IPS-18c (cell line): Measurements from ENCODE around the gene ZNF185.
A peak's percentile ranks its signal among the peaks of the same experiment; 100 is the strongest.
"Not testable (repeated sequence)": the region's sequence is repeated elsewhere in the genome, so short reads cannot be mapped to it uniquely, and the experiment has no call there.

ENCODE experiments used
- H3K4me3 ChIP-seq: 2 replicates; pipeline ENCODE4 v1.7.0; 2013; ENCODE audit warnings: low read depth, mild to moderate bottlenecking, low read length, moderate library complexity; ENCODE audit not compliant: insufficient read depth
- H3K9me3 ChIP-seq: one replicate; pipeline ENCODE4 v1.6.1; 2013; ENCODE audit warnings: mild to moderate bottlenecking, low read length, moderate library complexity; ENCODE audit not compliant: control insufficient read depth, insufficient read depth

Gene ZNF185

DNA sequence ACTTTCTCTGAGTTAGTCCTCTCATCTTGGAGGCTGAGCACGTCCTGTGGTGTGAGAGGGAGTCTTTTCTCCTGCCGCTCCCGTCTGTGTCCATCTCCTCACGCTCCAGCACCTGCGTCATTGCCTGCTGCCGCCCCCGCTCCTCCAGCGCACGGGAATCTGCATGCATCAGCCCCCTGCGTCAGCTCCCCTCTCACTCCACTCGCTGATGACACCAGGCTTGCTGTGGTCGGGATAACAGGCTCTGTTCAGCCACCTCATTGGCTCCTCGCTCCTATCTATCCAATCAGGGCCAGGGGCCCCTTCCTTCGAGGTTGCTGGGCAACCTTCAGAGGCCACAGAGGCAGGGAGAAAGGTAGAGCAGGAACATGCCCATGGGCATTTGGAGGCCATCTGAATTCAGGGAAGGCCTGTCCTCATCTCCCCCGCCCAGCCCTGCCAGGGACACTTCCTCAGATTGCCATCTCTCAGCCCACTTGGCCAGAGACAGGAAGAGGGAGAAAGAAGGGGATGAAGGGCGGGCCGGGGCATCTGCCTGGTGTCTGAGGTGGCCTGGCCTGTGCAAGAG, 9.3 kb downstream of the ZNF185 start:
- H3K9me3 ChIP-seq: peaks cover 13% of the 10 kb centered on the region
- peak overlapping the region; percentile 43 for H3K4me3 ChIP-seq

DNA sequence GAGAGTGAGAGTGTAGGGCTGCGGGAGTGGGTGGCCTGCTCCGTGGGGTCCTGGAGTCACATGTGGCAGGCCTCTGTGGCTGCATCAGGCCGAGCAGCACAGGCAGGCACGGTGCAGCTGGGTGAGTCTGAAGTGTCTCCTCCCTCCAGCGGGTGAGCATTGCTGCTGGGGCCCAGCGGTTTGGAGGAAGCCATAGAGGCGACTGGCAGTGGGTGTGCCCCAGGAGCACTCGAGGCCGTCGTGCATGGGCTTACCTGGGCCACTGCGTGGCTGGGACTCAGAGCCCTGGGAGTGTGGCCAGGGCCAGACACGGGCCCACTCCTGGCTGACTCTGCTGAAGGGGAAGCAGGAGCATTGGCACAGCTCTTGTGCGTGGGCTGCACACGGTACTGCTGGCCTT, 10.6 kb downstream of the ZNF185 start:
- peaks cover 17% of the 10 kb centered on the region for H3K9me3 ChIP-seq
- no peak overlapping the region for H3K4me3 ChIP-seq

DNA sequence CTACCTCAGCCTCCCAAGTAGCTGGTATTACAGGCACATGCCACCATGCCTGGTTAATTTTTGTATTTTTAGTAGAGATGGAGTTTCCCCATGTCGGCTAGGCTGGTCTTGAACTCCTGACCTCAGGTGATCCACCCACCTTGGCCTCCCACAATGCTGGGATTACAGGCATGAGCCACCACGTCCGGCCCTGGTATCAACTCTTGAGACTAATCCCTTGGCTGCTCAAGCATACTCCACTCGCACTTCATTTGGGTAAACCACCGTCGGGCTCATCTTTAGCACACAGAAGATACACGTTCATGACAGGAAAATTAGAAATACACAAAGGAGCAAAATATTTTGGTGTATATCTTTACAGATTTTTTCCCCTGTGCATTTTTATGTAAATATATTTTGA, 12.2 kb downstream of the ZNF185 start:
- H3K9me3 ChIP-seq: peaks cover 22% of the 10 kb centered on the region
- not testable (repeated sequence) for H3K4me3 ChIP-seq

DNA sequence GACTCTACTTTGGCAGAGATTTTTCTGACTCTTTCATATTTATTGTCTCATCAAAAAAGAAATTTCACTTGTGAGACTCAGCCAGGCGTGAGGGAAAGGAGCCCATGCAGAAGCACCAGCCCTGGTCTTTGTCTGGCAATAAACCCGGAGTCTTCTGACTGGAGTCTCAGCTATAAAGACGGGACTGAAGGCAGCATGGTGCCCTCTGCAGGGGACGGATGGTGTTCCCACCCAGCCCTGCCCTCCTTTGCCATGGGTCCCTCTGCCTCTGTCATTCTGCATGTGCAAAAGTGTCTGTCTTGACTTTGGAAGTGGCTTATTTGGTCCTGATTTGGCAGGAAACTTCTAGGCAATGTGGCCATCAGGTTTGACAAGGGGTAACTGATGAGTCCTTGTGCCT, 14.2 kb downstream of the ZNF185 start:
- Histone ChIP-seq H3K9me3 (peaks cover 17% of the 10 kb centered on the region), H3K4me3 (no peak overlapping the region)

DNA sequence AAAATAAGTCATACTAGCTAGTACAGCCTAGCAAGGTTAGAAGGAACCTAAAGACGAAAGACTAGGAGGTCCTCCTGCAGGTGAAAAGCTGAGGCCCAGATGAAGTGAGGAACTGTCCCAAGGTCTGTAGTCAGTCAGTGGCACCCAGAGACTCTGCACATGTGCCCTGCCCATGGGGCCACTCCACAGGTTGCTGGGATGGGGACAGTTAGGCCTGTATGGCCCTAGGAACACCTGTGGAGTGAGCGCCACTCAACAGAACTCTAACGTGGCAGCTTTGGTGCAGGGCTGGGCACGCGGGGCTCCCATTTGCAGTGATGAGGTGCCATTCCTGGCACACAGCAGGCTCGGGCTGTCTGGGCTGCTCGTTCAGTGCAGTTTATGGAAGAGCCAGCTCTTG, 14.8 kb downstream of the ZNF185 start:
- Histone ChIP-seq H3K9me3 (peaks cover 17% of the 10 kb centered on the region), H3K4me3 (no peak overlapping the region)

DNA sequence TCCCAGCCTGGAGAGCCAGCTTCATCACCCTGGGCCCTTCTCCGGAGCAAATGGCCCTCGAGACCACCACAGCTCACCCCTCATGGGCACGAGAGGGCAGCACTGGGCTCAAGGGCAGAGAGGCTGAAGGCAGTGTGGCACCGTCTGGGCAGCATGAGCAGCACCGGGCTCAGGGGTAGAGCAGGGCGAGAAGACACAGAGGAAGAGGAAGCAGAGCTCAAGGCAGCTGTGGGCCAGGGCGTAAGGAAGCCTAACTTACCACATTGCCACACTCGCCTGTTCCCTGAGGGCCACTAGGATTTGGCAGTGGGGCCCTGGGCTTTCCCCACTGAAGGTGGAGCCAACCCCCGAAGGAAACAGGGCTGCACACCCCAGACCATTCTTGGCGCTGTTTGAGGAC, 15.5 kb downstream of the ZNF185 start:
- Histone ChIP-seq H3K9me3 (peaks cover 15% of the 10 kb centered on the region), H3K4me3 (no peak overlapping the region)

DNA sequence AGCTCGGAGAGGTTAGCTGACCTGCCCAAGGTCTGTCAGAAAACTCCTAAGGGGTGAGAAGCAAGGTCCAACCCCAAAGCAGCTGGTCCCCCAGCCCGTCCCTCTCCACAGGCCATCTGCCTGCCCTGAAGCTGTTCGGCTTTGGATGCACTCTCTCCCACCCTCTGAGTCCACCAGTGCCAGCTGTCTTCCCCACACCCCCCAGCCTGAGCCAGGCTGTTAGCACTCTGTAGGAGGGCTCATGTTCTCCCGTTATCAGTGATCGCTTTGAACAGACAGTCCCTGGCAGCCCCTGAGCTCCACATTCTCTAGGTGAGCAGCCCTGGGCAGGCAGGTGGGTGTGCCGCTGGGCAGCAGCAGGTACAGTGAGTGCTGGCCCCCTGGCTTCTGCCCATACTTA, 16.0 kb downstream of the ZNF185 start:
- no peak overlapping the region for H3K4me3 ChIP-seq
- peaks cover 15% of the 10 kb centered on the region for H3K9me3 ChIP-seq

DNA sequence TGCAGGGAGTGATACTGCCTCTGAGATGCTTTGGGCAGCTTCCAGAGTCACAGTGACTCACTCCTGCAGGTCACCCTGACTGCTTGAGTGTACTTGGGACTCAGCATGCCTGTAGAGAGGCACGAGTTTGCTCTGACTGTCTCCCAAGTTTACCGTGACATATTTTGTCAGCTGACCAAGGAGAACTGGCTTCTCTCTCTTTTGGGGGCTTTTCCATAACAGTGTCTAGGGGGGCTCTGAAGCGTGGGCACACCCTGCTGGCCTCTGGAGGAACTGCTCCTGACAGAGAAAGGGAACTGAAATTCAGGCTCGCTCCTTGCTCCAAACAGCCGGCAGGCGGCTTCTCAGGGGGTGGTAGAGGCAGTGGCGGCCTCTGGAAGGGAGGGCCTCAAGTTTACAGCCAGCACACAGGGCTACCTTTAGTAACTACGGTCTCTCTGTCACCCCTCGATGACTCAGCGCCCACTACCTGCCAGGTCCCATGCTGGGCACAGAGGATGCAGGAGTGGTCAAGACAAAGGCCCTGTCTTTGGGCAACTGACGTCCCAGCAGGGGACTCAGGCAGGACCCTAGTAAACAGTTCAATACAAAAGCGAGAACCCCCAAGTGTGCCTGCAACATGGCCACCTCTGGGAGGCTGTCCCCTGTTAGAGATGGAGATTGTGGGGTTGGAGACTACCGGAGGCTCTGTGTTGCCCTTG, 17.8 kb downstream of the ZNF185 start:
- Histone ChIP-seq H3K4me3 (no peak overlapping the region), H3K9me3 (peaks cover 15% of the 10 kb centered on the region)

DNA sequence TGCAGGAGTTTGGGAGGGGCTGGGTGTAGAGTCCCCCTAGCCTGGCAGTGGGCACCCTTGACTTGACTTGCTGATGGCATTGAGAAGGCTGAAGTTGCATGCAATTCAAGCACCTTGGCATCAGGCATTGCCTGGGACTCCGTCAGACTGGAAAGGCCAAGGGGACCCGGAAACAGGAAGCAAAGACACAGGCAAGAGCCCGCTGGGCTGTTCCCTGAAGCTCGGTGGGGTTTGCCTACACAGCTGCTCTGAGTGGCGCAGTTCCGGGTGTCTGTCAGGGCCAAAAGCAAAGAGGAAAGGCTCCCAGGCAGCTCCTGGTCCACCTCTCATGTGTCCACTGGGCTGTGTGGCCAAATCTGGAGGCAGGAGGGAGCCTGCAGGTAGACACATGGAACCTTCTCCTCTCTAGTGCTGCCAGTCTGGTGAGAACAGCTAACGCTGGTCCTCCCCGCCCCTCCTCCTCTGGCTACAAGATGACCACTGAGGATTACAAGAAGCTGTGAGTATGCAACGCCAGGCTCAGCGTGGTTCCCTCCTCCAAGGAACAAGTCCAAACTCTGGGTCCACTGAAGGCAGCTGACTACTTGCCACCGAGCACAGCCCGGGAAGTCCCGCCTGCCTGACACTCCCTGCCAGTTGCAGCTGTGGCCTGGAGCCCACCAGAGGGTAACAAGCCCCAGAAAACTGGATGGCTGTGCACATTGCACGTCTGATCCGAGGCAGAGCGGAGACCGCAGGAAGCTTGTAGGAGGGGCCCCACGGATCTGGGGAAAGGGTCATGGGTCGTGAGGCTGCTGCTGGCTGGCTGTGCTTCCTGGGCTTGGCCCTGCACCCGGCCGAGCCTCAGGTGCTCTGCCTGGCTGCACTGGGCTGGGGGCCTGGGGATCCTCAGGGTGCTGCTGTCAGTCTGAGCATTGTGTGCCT, 20.1 kb downstream of the ZNF185 start:
- Histone ChIP-seq H3K9me3 (peaks cover 14% of the 10 kb centered on the region), H3K4me3 (no peak overlapping the region; the same call in 1 of the 2 replicates)

DNA sequence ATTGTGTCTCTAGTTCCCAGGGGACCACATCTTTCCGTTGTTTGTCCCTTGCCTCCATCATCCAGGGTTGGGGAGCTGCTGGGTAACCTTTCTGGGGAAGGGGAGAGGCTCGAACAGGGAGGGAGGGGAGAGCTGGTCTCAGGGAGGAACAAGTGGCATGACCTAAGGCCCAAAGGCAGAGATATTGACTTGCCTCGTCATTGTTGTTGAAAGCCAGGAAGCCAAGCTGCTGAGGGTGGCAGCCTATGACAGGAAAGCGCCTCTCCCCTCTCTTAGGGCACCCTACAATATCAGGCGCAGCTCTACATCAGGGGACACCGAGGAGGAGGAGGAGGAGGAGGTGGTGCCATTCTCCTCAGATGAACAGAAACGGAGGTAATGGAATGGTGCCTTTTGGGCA, 20.8 kb downstream of the ZNF185 start:
- Histone ChIP-seq H3K4me3 (no peak overlapping the region), H3K9me3 (peaks cover 16% of the 10 kb centered on the region)

DNA sequence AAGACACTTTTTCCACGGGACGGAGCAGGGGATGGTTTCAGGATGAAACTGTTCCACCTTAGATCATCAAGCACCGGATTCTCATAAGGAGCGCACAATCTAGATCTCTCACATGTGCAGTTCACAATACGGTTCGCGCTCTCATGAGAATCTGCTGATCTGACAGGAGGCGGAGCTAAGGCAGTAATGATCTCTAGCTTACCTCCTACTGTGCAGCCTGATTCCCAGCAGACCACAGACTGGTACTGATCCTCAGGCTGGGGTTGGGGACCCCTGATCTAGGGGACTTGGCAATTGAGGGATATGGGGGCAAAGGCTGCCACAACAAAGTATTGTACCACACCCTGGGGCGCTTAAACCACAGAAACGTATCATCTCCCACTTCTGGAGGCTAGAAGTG, 25.7 kb downstream of the ZNF185 start:
- peaks cover 14% of the 10 kb centered on the region for H3K9me3 ChIP-seq
- no peak overlapping the region; the same call in 1 of the 2 replicates for H3K4me3 ChIP-seq

DNA sequence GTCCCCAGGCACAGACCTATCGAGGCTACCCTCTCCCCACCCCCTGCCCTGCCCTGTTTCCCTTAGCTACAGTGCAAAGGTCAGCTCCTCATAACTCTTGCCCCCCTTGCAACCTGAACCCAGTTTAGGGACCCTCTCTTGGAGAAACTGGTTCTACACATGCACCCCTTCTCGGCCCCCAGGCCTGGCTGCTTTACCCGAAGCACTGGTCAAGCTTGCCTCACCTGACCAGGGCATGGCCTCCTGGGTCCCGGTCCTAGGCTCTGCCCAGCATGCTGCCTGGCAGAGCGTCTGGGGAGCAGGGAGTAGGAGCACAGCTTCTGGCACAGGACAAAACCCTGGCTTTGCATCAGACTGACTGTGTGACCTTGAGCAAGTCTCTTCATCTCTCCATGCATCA, 28.0 kb downstream of the ZNF185 start:
- Histone ChIP-seq H3K4me3 (no peak overlapping the region), H3K9me3 (peaks cover 21% of the 10 kb centered on the region)

DNA sequence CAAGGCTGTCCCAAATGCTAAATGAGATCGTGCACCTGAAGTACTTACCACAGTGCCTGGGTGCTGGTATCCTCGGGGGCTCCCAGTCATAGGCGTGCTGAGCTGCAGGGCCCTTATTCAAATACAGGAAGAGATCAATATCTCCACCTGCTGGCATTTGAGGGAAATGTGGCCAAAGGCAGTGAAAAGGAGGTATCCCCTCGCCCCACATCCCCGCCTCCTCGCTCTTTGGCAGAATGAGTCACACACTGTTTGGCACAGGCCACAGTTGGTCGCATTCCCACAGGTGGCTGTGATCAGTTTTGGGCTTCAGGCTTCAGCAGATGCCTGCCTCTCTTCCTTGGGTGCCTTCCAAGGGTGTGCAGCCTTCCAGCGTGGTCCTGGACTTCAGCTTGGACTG, 28.4 kb downstream of the ZNF185 start:
- peaks cover 21% of the 10 kb centered on the region for H3K9me3 ChIP-seq

DNA sequence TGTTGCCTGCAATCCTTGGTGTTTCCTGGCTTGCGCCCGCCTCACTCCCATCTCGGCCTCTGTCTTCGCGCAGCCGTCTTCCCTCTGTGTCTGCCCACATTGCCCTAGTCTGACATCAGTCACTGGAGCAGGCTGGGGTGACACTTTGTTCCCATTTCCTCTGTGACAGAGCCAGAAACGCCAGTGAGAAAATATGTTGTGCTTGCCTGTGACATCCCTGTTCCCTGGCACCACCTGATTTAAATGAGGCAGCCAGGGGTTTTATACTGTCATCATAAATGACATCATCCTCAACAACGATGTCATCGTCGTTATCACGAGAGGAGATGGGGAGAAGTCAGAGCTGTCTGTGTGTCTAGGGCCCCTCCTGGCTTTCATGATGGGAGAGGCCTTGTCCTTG, 29.1 kb downstream of the ZNF185 start:
- Histone ChIP-seq H3K9me3 (peaks cover 21% of the 10 kb centered on the region), H3K4me3 (no peak overlapping the region)

More for the DNA sequence above, 28.4 kb downstream of the ZNF185 start:
- no peak overlapping the region for H3K4me3 ChIP-seq

DNA sequence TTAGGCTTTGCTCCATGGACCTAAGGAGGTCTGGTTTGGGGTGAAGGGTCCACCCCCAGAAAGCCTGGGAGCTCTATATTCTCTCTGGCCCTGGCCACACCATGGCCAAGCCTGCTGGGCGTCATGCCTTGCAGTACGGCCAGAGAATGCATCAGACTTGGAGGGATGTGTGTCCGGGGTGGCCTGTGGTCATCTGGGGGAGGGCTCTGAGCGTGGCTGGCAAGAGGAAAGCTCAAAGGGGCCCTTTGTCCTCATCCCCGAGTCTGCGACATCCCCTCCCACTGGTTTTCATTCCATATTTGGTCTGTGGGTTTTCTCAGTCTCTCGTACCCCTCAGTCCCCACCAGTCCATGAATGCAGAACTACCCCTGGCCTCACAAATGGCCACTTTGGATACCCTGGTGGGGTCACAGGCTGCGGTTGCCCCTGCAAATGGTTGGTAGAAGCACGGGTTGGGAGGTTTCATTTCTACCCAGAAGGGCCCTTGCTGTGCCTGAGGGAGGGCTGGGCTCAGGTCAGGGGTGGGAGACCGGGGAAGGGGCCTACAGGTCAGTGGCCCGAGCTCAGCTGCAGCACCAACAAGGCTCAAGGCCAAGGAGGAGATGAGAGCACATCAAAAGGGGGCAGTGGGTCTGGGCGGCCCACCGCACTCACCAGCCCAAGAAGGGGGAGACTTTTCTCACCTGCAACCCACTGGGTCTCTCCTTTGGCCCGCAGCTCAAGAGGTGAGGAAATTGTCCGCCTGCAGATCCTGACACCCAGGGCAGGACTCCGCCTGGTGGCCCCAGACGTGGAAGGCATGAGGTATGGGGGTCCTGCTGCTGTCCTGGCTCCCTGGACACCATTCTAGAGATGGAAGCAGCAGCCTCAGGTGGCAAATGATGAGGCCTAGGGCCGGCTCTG, 30.2 kb downstream of the ZNF185 start:
- H3K9me3 ChIP-seq: peaks cover 17% of the 10 kb centered on the region
- no peak overlapping the region for H3K4me3 ChIP-seq

DNA sequence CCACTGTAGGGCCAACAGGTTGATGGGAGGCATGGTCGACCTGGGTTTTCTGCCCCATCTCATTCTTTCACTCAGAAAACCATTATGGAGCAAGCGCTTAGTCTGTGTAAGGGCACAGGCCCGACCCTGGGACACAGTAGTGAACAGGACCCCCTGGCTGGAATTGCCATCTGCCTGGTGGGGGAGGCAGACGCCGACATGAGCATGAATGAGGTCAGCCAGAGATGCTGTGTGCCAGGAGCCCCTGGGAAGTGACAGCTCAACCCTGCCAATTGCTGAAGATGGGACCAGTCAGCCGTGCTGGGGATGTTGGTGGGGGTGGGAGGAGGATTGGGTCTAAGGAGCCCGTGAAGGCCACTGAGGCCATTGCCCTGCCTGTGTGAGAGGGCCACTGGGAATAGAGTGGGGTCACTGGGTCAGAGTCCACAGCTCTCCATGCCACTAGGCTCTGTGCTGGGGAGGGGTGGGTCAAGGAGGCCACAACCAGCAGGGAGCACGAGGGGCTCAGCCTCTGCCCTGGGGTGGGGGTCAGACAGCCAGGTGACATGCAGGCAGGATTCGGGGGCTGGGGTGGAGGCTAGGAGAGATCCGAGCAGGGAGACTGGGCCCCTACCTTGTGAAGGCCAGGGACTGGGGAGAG, 31.0 kb downstream of the ZNF185 start:
- H3K4me3 ChIP-seq: no peak overlapping the region
- H3K9me3 ChIP-seq: peaks cover 16% of the 10 kb centered on the region

DNA sequence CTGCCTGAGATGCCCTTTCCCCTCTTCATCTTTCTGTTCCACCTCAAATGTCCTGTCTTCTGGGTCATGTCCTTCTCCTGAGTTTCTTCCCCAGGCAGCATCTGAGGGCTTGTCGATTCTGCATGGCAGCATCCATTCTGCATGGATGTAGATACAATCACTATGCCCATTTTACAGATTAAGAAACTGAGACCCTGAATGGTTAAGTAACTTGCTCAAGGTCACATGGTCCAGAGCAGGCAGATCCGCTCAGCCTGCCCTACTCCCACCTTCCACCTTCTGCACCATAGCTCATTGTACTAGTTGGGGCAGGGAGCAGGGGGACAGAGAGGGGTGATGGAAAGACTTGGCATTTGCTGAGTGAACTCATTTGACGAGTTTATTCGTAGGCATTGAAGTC, 32.0 kb downstream of the ZNF185 start:
- Histone ChIP-seq H3K9me3 (peaks cover 16% of the 10 kb centered on the region), H3K4me3 (no peak overlapping the region)
